PC-9 (cell line): Measurements from ENCODE around the gene RNASE11. TPM values are rescaled to one million over a fixed set of nuclear protein-coding genes. Genes with fewer than 3 reads are reported as not detected.
"Not testable (repeated sequence)": the region's sequence is repeated elsewhere in the genome, so short reads cannot be mapped to it uniquely, and the experiment has no call there.

Experiments used
- BruUV-seq: library from RNA; stranded (reverse); fragments of 400-500 nt; replicated peaks from 2 replicates; lab custom pipeline; 2021; lab: Mats Ljungman, UMichigan
- CTCF ChIA-PET: fragments of 300-600 bp; sonication (Branson Sonifier 250); formaldehyde crosslinking; loops from one replicate; lab custom pipeline; 2022; ENCODE audit warnings: antibody characterized with exemption; lab: Charles Lee
- POLR2A ChIA-PET: fragments of 300-600 bp; sonication (Branson Sonifier 250); formaldehyde crosslinking; loops from one replicate; lab custom pipeline; 2022; ENCODE audit warnings: antibody characterized with exemption; ENCODE audit not compliant: unreplicated experiment; lab: Charles Lee
- DNase-seq, 2 experiments: peaks; one replicate each; pipeline versions ENCODE4 v3.0.0 to v3.0.0-alpha.2; 2015 to 2022; ENCODE audit warnings: mixed read lengths in 1 of 2
- H2AFZ ChIP-seq: fragments of 200-600 bp; sonication (generic); 2 replicates; pipeline ENCODE4 v1.8.1; 2017; ENCODE audit warnings: antibody characterized with exemption
- H3F3A ChIP-seq: fragments of 200-600 bp; sonication (generic); 2 replicates; pipeline ENCODE4 v1.8.1; 2017; ENCODE audit warnings: antibody characterized with exemption, mild to moderate bottlenecking, low read depth; ENCODE audit not compliant: insufficient read depth
- H3K27ac ChIP-seq: fragments of 200-600 bp; sonication (generic); 2 replicates; pipeline ENCODE4 v1.6.1; 2016; ENCODE audit warnings: mixed run types
- H3K27me3 ChIP-seq: fragments of 200-600 bp; sonication (generic); 2 replicates; pipeline ENCODE4 v1.6.1; 2016; ENCODE audit warnings: low read depth, mixed run types; ENCODE audit not compliant: insufficient read depth
- H3K36me3 ChIP-seq: fragments of 200-600 bp; sonication (generic); 2 replicates; pipeline ENCODE4 v1.6.1; 2016; ENCODE audit warnings: low read depth, mixed run types
- H3K4me1 ChIP-seq: fragments of 200-600 bp; sonication (generic); replicated peaks from 2 replicates; pipeline ENCODE4 v1.6.1; 2016; ENCODE audit warnings: mixed run types; ENCODE audit not compliant: insufficient read depth
- H3K4me2 ChIP-seq: fragments of 200-600 bp; sonication (generic); 2 replicates; pipeline ENCODE4 v1.6.1; 2017; ENCODE audit warnings: mixed run types
- H3K4me3 ChIP-seq: fragments of 200-600 bp; sonication (generic); 2 replicates; pipeline ENCODE4 v1.6.1; 2016; ENCODE audit warnings: mixed run types
- H3K79me2 ChIP-seq: fragments of 200-600 bp; sonication (generic); 2 replicates; pipeline ENCODE4 v1.6.1; 2017; ENCODE audit warnings: low read depth, mixed run types
- H3K9me2 ChIP-seq: fragments of 200-600 bp; sonication (generic); 2 replicates; pipeline ENCODE4 v1.8.1; 2017; ENCODE audit warnings: mild to moderate bottlenecking; ENCODE audit not compliant: insufficient read depth
- H3K9me3 ChIP-seq: fragments of 200-600 bp; sonication (generic); 2 replicates; pipeline ENCODE4 v1.8.1; 2016; ENCODE audit warnings: low read depth; ENCODE audit not compliant: insufficient read depth
- H4K20me1 ChIP-seq: fragments of 200-600 bp; sonication (generic); 2 replicates; pipeline ENCODE4 v1.8.1; 2017; ENCODE audit not compliant: insufficient read depth
- CTCF ChIP-seq: fragments of 200-600 bp; sonication (generic); conservative IDR thresholded peaks from 2 replicates; pipeline ENCODE4 v1.6.1; 2017; ENCODE audit warnings: mixed run types, antibody characterized with exemption, mild to moderate bottlenecking, moderate library complexity
- EZH2 ChIP-seq: fragments of 200-600 bp; sonication (generic); IDR thresholded peaks from 2 replicates; pipeline ENCODE4 v1.8.0; 2017; ENCODE audit warnings: antibody characterized with exemption, low read depth
- intact Hi-C: fragments of 100-400 bp; cut with micrococcal nuclease; formaldehyde crosslinking; loops from one replicate; pipeline ENCODE4 v1.10.0; 2022; ENCODE audit not compliant: unreplicated experiment
- total RNA-seq: library from RNA; stranded (reverse); gene quantifications from 2 replicates; pipeline ENCODE4 v1.2.3, GENCODE V29; 2021

The RNASE11 gene
- total RNA-seq, 1 experiment from 2014 or later, result not detected

GRCh38 chr14:20569066-20569465 is 18.7 kb downstream of the RNASE11 start:
- no peaks in the 10 kb centered on the region for H3K4me1 ChIP-seq
- H3K9me2 ChIP-seq, result no peaks in the 10 kb centered on the region
- no peaks in the 10 kb centered on the region for H3K79me2 ChIP-seq
- H3K36me3 ChIP-seq, result no peaks in the 10 kb centered on the region
- POLR2A ChIA-PET, result no interaction called here
- intact Hi-C loops, result no loop called here
- H3F3A ChIP-seq, result no peaks in the 10 kb centered on the region
- H3K4me3 ChIP-seq, result no peak overlapping the region
- H3K27me3 ChIP-seq, result no peaks in the 10 kb centered on the region
- H2AFZ ChIP-seq, result no peak overlapping the region
- DNase-seq, result no peak
- H4K20me1 ChIP-seq, result no peaks in the 10 kb centered on the region
- H3K4me2 ChIP-seq, result no peak overlapping the region
- no peaks in the 10 kb centered on the region for H3K9me3 ChIP-seq
- H3K27ac ChIP-seq, result no peak overlapping the region
- no peak for TF ChIP-seq EZH2
- TF ChIP-seq CTCF, result no peak
- no TSS peak for BruUV-seq
- CTCF ChIA-PET, result no interaction called here

DNA sequence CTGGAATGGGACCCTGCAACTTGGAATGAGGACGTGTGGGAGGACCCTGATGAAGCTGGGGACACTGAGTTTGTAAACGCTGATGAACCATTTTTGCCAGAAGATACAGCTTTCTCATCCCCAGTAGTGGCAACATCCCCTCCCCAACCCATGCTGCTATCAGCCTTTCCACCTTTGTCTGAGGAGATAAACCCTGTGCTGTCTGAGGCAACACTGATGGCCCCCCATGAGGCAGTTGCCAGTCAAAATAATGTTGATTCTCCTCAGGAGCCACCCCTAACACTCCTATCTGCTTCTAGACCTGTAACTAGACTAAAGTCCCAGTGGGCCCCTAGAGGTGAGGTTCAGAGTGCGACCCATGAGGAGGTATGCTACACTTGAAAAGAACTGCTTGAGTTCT is 19.4 kb downstream of the RNASE11 start:
- no peaks in the 10 kb centered on the region for H3F3A ChIP-seq
- H3K4me2 ChIP-seq, result no peak overlapping the region
- no peak overlapping the region for H3K27ac ChIP-seq
- no peaks in the 10 kb centered on the region for H3K9me2 ChIP-seq
- H3K4me3 ChIP-seq, result no peak overlapping the region
- H3K27me3 ChIP-seq, result no peaks in the 10 kb centered on the region
- POLR2A ChIA-PET, result no interaction called here
- intact Hi-C loops, result no loop called here
- no peak for DNase-seq
- CTCF ChIA-PET, result no interaction called here
- H3K79me2 ChIP-seq, result no peaks in the 10 kb centered on the region
- TF ChIP-seq CTCF (no peak), EZH2 (no peak)
- H3K4me1 ChIP-seq, result no peaks in the 10 kb centered on the region
- H3K36me3 ChIP-seq, result no peaks in the 10 kb centered on the region
- no peaks in the 10 kb centered on the region for H4K20me1 ChIP-seq
- H2AFZ ChIP-seq, result no peak overlapping the region
- BruUV-seq, result no TSS peak
- no peaks in the 10 kb centered on the region for H3K9me3 ChIP-seq

- H4K20me1 ChIP-seq, H3K4me2 ChIP-seq, H3K9me2 ChIP-seq, H3K4me1 ChIP-seq, intact Hi-C loops, H3K36me3 ChIP-seq, H3K4me3 ChIP-seq, H2AFZ ChIP-seq, POLR2A ChIA-PET, DNase-seq, BruUV-seq, CTCF ChIA-PET, H3K27me3 ChIP-seq, H3K79me2 ChIP-seq, H3K9me3 ChIP-seq, H3F3A ChIP-seq, H3K27ac ChIP-seq: not testable (repeated sequence)
These were observed 20.6 kb downstream of the RNASE11 start for GRCh38 chr14:20567199-20567598.

GRCh38 chr14:20564501-20564997 is 23.3 kb downstream of the RNASE11 start:
- Histone ChIP-seq H3K36me3 (no peaks in the 10 kb centered on the region), H3K4me2 (no peak overlapping the region)
- no TSS peak for BruUV-seq

More at GRCh38 chr14:20564501-20564997, 23.3 kb downstream of the RNASE11 start:
- H3K9me3 ChIP-seq, result no peaks in the 10 kb centered on the region
- TF ChIP-seq EZH2 (no peak), CTCF (no peak)
- no peaks in the 10 kb centered on the region for H3F3A ChIP-seq
- ChIA-PET CTCF (no interaction called here), POLR2A (no interaction called here)
- no peak overlapping the region for H2AFZ ChIP-seq
- intact Hi-C loops, result no loop called here
- H3K27me3 ChIP-seq, result no peaks in the 10 kb centered on the region
- H3K9me2 ChIP-seq, result no peaks in the 10 kb centered on the region
- no peaks in the 10 kb centered on the region for H3K79me2 ChIP-seq
- no peaks in the 10 kb centered on the region for H4K20me1 ChIP-seq
- no peak overlapping the region for H3K4me3 ChIP-seq
- no peak overlapping the region for H3K27ac ChIP-seq
- H3K4me1 ChIP-seq, result no peaks in the 10 kb centered on the region
- no peak for DNase-seq
